ENCODE measurements around the gene TBX19.

The TBX19 gene

DNA sequence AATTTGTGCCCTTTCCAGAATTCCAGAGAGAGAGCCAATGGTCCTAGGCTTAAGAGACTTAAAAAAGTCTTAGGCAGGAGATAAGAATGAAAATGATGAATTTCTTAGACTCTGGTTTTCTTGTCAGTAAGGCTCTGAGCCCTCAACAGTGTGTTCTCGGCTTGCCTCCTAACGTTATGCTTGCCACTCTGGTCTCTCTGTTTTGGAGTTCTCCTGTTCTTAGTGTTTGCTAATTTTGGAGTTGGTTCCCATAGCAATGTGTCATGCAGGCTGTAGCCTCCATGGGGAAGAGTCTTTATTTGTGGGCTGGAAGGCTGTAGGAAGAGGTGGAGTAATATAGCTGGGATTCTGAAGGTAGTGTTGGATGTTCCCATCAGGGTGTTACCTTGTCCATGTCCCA, 19.9 kb downstream of the TBX19 start:
- DNase-seq (ENCODE audit: low read depth): no peak
- TF ChIP-seq CTCF (IDR thresholded peaks at IDR 0.05; ENCODE audit: insufficient read depth, low read depth, low read length, missing control alignments): no peak
- no peak overlapping the region for H3K4me3 ChIP-seq (ENCODE audit: low read length)

- peak; percentile 98 for DNase-seq (ENCODE audit: low read depth)
- H3K4me3 ChIP-seq (ENCODE audit: low read length): no peak overlapping the region
- no peak for TF ChIP-seq CTCF (IDR thresholded peaks at IDR 0.05; ENCODE audit: insufficient read depth, low read depth, low read length, missing control alignments)
Observed at GRCh38 chr1:168301664-168302320, 21.1 kb downstream of the TBX19 start.

DNA sequence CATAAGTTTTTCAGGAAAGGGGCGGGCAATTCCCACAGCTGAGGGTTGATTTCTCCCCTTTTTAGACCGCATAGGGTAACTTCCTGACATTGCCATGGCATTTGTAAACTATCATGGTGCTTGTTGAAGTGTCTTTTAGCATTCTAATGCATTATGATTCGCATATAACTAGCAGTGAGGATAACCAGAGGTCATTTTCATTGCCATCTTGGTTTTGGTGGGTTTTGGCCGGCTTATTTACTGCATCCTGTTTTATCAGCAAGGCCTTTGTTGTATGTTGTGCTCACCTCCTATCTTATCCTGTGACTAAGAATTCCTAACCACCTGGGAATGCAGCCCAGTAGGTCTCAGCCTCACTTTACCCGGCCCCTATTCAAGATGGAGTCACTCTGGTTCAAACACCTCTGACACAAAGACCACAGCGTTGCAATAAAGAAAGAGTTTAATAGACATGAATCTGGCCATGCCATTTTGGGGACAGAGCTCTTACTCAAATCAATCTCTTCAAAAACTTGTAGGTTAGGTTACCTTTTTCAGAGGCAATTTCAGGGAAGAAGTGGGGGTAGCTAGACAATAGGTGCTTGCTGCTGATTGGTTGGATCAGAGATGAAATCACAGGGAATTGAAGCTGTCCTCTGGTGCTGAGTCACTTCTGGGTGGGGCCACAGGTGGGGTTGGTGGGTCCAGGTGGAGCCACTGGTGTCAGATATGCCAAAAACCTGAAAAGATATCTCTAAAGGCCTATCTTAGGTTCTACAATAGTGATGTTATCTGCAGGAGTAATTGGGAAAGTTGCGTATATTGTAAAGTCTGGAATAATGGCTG, 23.3 kb downstream of the TBX19 start:
- DNase-seq (ENCODE audit: low read depth): peak; percentile 24
- H3K4me3 ChIP-seq (ENCODE audit: low read length): no peak overlapping the region
- no peak for TF ChIP-seq CTCF (IDR thresholded peaks at IDR 0.05; ENCODE audit: insufficient read depth, low read depth, low read length, missing control alignments)

DNA sequence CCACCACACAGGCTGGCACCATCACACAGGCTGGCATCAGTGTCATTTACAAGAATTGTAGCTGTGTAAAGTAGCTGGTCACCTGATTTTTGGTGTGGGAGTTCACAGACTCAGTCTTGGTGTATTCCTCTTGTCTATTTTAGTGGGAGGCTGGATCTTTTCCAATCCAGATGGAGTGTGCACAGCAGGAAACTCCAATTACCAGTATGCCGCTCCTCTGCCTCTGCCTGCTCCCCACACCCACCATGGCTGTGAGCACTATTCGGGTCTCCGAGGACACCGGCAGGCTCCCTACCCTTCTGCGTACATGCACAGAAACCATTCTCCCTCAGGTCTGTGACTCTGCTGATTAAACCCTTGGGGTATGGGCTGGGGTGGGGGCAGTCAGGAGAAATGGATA, 24.2 kb downstream of the TBX19 start:
- H3K4me3 ChIP-seq (ENCODE audit: low read length): no peak overlapping the region
- no peak for TF ChIP-seq CTCF (IDR thresholded peaks at IDR 0.05; ENCODE audit: insufficient read depth, low read depth, low read length, missing control alignments)
- no peak for DNase-seq (ENCODE audit: low read depth)

- DNase-seq (ENCODE audit: low read depth): peak; percentile 58
- no peak overlapping the region for H3K4me3 ChIP-seq (ENCODE audit: low read length)
Observed at GRCh38 chr1:168312718-168313604, 32.3 kb downstream of the TBX19 start.

DNA sequence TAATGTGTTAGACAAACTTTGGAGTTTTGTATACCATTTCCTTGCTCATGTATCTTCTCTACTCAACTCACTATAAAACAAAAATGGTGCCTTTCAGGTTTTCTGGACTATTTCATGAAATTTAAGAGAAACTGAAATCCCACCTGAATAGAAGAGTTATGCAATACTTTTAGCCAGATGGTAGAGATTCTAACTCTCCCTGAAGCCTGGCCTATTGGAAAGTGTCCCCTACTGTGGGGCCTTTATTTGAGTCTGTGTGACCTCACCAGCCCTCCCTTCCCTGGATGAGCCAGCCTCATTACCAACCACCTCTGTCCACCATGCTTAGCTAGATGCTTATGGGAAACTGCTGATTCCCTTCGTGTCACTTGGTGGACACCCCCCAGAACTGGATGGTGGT, 35.5 kb downstream of the TBX19 start:
- DNase-seq (ENCODE audit: low read depth): no peak
- no peak for TF ChIP-seq CTCF (IDR thresholded peaks at IDR 0.05; ENCODE audit: insufficient read depth, low read depth, low read length, missing control alignments)
- H3K4me3 ChIP-seq (ENCODE audit: low read length): no peak overlapping the region

More at GRCh38 chr1:168312718-168313604, 32.3 kb downstream of the TBX19 start:
- TF ChIP-seq CTCF (IDR thresholded peaks at IDR 0.05; ENCODE audit: insufficient read depth, low read depth, low read length, missing control alignments): no peak

Data from epithelial cell of esophagus (primary cell).